GM18951 (cell line): Measurements from ENCODE around the gene CPA5.

ENCODE experiments used
- POLR2A ChIP-seq: IDR thresholded peaks from 4 replicates; pipeline ENCODE4 v1.6.1; 2011; ENCODE audit warnings: mild to moderate bottlenecking; ENCODE audit not compliant: insufficient read length, insufficient read depth; ENCODE audit errors: extremely low read depth
- in situ Hi-C: fragments of 300-500 bp; cut with MboI; formaldehyde crosslinking; loops from one replicate; pipeline ENCODE4 v1.12.0; 2022; ENCODE audit warnings: low sequenced_read_pairs, mixed read lengths, inconsistent platforms; ENCODE audit not compliant: unreplicated experiment

Gene CPA5

DNA sequence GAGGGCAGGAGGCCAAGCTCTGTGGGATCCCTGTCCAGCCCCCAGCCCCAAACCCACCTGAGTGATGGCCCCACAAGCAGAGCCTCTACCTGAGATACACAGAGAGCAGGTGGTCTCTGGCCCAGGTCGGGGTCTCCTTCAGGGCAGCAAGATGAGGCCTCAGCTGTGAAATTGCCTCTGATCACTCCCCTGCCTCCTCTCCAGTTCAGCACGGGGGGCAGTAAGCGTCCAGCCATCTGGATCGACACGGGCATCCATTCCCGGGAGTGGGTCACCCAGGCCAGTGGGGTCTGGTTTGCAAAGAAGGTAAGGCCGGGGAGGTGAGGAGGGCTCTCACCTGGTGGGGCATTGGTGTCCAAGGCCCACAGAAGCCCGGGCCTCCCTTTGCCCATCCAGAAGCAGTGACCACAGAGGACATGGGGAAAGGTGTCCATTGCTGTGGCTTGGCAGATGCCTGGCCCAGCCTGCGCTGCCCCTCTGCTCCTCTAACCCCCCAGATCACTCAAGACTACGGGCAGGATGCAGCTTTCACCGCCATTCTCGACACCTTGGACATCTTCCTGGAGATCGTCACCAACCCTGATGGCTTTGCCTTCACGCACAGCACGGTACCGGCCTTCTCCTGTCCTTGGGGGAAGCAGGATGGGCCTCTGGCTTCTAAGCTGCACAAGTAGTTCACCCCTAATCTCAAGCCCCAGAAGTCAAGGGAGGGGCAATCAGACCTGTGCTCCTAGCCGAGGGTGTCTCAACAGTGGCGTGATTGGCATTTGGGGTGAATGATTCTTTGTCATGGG is 38.8 kb downstream of the CPA5 start:
- no peak for TF ChIP-seq POLR2A
- in situ Hi-C loops = no loop called here

DNA sequence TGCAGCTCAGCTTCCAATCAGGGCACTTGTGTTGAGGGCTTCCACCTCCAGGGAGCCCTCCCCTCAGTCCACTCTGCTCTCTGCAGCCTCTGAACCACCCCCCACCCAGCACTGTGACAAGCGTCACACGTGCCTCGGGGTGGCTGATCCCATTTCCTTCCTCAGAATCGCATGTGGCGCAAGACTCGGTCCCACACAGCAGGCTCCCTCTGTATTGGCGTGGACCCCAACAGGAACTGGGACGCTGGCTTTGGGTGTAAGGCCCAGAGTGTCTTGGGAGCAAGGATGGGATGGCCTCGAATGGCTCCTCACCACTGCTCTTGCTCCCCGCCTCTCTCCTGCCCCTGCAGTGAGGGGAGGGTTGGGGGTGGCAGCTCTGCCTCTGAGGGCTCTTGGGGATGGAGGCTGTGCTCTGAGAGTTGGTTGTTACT is 39.8 kb downstream of the CPA5 start:
- TF ChIP-seq POLR2A = no peak

GRCh38 chr7:130384841-130385599 is 40.4 kb downstream of the CPA5 start:
- in situ Hi-C loops = no loop called here
- no peak for TF ChIP-seq POLR2A

More for the DNA sequence above, 39.8 kb downstream of the CPA5 start:
- in situ Hi-C loops = no loop called here

GRCh38 chr7:130385600-130386066 is 41.0 kb downstream of the CPA5 start:
- in situ Hi-C loops = no loop called here
- no peak for TF ChIP-seq POLR2A

- in situ Hi-C loops = no loop called here
These were observed 42.3 kb downstream of the CPA5 start for GRCh38 chr7:130386876-130387275.

GRCh38 chr7:130387306-130387627 is 42.7 kb downstream of the CPA5 start:
- in situ Hi-C loops = no loop called here
- TF ChIP-seq POLR2A = no peak

More at GRCh38 chr7:130386876-130387275, 42.3 kb downstream of the CPA5 start:
- no peak for TF ChIP-seq POLR2A

- in situ Hi-C loops = no loop called here
- no peak for TF ChIP-seq POLR2A
These were observed 43.2 kb downstream of the CPA5 start for GRCh38 chr7:130387628-130388403.

GRCh38 chr7:130388671-130389070 is 44.1 kb downstream of the CPA5 start:
- TF ChIP-seq POLR2A = no peak
- in situ Hi-C loops = no loop called here

DNA sequence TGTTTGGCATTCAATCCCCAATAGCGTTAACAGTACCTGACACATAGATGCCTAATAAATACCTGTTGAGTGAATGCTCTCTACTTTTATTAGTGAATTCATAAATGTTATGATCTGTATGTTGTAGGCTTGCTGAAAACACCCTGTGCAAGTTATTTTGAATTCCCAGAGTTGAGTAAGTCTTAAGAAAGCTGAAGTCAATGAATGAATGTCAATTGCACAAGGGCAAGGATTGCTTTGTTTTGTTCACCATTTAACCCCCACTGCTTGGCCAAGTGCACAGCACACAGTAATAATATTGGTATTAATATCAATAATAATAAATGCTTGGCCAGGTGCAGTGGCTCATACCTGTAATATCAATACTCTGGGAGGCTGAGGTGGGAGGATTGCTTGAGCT is 45.9 kb downstream of the CPA5 start:
- no peak for TF ChIP-seq POLR2A
- in situ Hi-C loops = no loop called here

DNA sequence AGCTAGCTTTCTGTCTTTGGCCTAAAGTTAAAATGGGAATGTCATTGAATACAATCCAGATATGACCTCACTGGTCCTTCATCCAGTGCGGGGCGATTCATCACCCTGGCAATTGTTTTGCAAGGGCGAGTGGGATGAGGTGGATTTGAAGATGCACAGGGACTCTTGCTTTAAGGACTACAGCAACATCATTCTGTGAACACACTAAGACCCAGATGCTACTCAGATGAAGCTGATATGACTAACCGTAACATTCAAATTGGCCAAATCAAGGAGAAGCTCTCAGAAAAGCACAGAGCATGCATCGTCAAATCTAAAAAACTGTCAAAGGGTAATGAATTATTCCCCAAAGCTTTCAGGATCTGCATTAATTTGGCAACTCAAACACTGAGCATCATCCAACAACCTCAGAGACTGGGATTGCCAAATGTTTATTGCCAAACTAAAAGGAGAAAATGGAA is 48.5 kb downstream of the CPA5 start:
- no peak for TF ChIP-seq POLR2A
- in situ Hi-C loops = no loop called here

GRCh38 chr7:130393841-130394411 is 49.3 kb downstream of the CPA5 start:
- in situ Hi-C loops = no loop called here

DNA sequence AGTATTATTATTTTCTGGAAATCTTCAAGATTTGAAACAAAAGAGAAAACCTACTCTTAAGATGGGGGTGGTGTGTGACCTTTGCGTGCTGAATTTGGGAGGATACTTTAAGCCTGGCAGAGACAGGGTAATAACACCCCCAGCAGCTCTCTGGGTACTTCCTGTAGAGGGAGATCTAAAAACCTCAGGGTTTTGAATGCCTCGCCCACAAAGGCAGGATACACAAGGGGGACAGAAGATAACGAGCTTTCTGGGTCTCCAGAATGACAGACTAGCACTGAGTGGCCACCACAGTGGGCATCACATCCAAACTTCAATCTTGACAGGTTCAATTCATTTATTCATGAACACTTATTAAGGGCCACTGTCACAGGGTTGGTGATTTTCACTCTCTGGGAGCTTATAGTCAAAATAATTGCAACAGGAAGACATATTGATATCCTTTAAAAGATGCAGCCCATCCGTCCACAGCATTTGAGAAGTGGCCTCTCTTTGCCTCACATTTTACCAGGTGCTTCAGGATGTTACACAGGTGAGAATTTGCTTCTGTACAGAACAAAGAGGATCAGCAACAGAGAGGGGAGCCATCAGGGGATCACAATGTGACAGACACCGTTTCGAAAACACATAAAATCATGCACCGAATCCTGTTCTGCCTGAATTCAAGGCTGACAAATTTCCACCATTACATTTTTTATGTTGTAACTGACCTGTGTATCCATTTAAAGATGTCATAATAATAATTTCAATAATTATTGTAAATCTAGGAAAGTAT is 50.0 kb downstream of the CPA5 start:
- in situ Hi-C loops = no loop called here
- no peak for TF ChIP-seq POLR2A

More at GRCh38 chr7:130393841-130394411, 49.3 kb downstream of the CPA5 start:
- TF ChIP-seq POLR2A = no peak

GRCh38 chr7:130395421-130395820 is 50.8 kb downstream of the CPA5 start:
- in situ Hi-C loops = no loop called here
- TF ChIP-seq POLR2A = no peak
